MCF 10A (cell line): ENCODE results near the gene FTCDNL1. TPM values are rescaled to one million over a fixed set of nuclear protein-coding genes. Genes with fewer than 3 reads are reported as not detected.

Source experiments
- BruUV-seq: library from RNA; stranded (reverse); fragments of 400-500 nt; replicated peaks from 2 replicates; lab custom pipeline; 2021; lab: Mats Ljungman, UMichigan
- CTCF ChIA-PET: fragments of 300-600 bp; sonication (Branson Sonifier 250); formaldehyde crosslinking; extraction: SDS; loops from one replicate; lab custom pipeline; 2021; ENCODE audit warnings: antibody characterized with exemption, inconsistent platforms; lab: Yijun Ruan, JAX
- POLR2A ChIA-PET: fragments of 300-600, 350-650 bp; sonication (Branson Sonifier 250); formaldehyde crosslinking; extraction: SDS; loops from one replicate; lab custom pipeline; 2020; ENCODE audit warnings: antibody characterized with exemption, inconsistent platforms; lab: Yijun Ruan, JAX
- DNase-seq: peaks from one replicate; pipeline ENCODE4 v3.0.0-alpha.2; 2018; ENCODE audit not compliant: unreplicated experiment
- H3K27ac Mint-ChIP-seq: one replicate; pipeline ENCODE4 v1.8.0; 2022; ENCODE audit warnings: mild to moderate bottlenecking, low read depth, mixed read lengths; ENCODE audit not compliant: unreplicated experiment
- H3K27me3 Mint-ChIP-seq: one replicate; pipeline ENCODE4 v1.8.0; 2022; ENCODE audit warnings: mixed read lengths; ENCODE audit not compliant: insufficient read depth, unreplicated experiment
- H3K36me3 Mint-ChIP-seq: one replicate; pipeline ENCODE4 v1.8.0; 2022; ENCODE audit warnings: mild to moderate bottlenecking, moderate library complexity, mixed read lengths; ENCODE audit not compliant: insufficient read depth, unreplicated experiment
- H3K4me1 Mint-ChIP-seq: one replicate; pipeline ENCODE4 v1.8.0; 2022; ENCODE audit warnings: mixed read lengths; ENCODE audit not compliant: insufficient read depth, unreplicated experiment
- H3K4me3 Mint-ChIP-seq: one replicate; pipeline ENCODE4 v1.8.0; 2022; ENCODE audit warnings: mild to moderate bottlenecking, moderate library complexity, mixed read lengths; ENCODE audit not compliant: unreplicated experiment
- H3K9me3 Mint-ChIP-seq: one replicate; pipeline ENCODE4 v1.8.0; 2022; ENCODE audit warnings: mixed read lengths; ENCODE audit not compliant: unreplicated experiment
- intact Hi-C: fragments of 100-400 bp; cut with micrococcal nuclease; formaldehyde crosslinking; loops from 2 replicates; pipeline ENCODE4 v1.14.1; 2022
- total RNA-seq: library from RNA; stranded (reverse); gene quantifications from 2 replicates; pipeline ENCODE4 v1.2.3, GENCODE V29; 2022
- TF ChIP-seq, protein P1 (sequence below): fragments of 200-600 bp; IDR thresholded peaks from one replicate; pipeline ENCODE4 v1.8.0; 2022; ENCODE audit warnings: antibody characterized with exemption, mild to moderate bottlenecking; ENCODE audit not compliant: unreplicated experiment

FTCDNL1 gene
- total RNA-seq, 1 experiment from 2014 or later, result 1.9 TPM

DNA sequence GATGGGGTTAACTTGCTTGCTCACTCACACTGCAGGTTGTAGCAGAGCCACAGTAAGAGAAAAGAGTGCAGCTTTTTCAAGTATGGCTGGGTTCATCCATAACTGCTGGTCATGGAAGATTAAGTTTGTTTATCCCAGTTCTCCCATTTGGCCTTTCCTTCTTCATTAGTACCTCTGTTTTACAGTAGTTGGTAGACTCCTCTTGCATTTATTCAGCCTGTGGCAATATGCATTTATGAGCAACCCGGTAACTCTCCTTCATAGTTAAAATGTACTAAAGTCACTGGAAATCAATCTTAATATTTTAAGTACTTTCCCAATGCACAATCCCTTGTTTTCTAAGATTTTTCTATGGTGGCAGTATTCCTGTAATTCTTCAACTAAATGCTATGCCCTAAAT, 14.0 kb downstream of the FTCDNL1 start:
- no peaks in the 10 kb centered on the region for H3K9me3 Mint-ChIP-seq
- no peak overlapping the region for H3K4me3 Mint-ChIP-seq
- no peak for DNase-seq
- ChIA-PET POLR2A (no interaction called here), CTCF (no interaction called here)
- intact Hi-C loops, result no loop called here
- peaks cover 6% of the 10 kb centered on the region for H3K4me1 Mint-ChIP-seq
- BruUV-seq, result no TSS peak
- TF ChIP-seq, protein P1, sequence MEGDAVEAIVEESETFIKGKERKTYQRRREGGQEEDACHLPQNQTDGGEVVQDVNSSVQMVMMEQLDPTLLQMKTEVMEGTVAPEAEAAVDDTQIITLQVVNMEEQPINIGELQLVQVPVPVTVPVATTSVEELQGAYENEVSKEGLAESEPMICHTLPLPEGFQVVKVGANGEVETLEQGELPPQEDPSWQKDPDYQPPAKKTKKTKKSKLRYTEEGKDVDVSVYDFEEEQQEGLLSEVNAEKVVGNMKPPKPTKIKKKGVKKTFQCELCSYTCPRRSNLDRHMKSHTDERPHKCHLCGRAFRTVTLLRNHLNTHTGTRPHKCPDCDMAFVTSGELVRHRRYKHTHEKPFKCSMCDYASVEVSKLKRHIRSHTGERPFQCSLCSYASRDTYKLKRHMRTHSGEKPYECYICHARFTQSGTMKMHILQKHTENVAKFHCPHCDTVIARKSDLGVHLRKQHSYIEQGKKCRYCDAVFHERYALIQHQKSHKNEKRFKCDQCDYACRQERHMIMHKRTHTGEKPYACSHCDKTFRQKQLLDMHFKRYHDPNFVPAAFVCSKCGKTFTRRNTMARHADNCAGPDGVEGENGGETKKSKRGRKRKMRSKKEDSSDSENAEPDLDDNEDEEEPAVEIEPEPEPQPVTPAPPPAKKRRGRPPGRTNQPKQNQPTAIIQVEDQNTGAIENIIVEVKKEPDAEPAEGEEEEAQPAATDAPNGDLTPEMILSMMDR, result no peak
- no peak overlapping the region for H3K27ac Mint-ChIP-seq
- no peaks in the 10 kb centered on the region for H3K36me3 Mint-ChIP-seq
- H3K27me3 Mint-ChIP-seq, result peaks cover 34% of the 10 kb centered on the region

- intact Hi-C loops, result no loop called here
- H3K9me3 Mint-ChIP-seq, result no peaks in the 10 kb centered on the region
Measured at GRCh38 chr2:199833525-199833924, 17.5 kb downstream of the FTCDNL1 start.

DNA sequence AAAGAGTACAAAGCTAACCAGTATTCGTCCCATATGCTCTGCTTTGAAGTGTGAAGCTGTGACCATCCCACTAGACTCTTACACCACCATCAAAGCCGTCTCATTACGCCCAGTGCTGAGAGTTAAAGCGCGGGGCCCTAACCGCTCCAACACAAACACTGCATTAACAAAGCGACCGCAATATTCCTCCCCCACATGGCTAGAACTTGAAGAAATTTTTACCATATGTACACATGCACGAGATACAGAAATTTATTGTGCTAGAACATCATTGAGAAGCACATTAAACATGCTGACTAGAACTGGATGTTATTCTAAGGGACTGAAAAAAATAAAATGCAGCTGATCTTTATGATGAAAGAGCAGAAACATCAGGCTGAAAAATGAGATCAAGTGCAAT, 20.5 kb downstream of the FTCDNL1 start:
- DNase-seq, result no peak
- no TSS peak for BruUV-seq
- Mint-ChIP-seq H3K9me3 (no peaks in the 10 kb centered on the region), H3K36me3 (no peaks in the 10 kb centered on the region), H3K4me3 (no peak overlapping the region), H3K27me3 (peaks cover 13% of the 10 kb centered on the region), H3K27ac (no peak overlapping the region), H3K4me1 (no peaks in the 10 kb centered on the region)
- CTCF ChIA-PET, result interaction anchor here (0.7 to 0.8 kb wide), 2 partner anchors 31 to 1533 kb away, joined by 3 to 4 read pairs; no protein-coding TSS in a partner anchor
- POLR2A ChIA-PET, result no interaction called here
- intact Hi-C loops, result no loop called here
- TF ChIP-seq, protein P1, result no peak

More at GRCh38 chr2:199833525-199833924, 17.5 kb downstream of the FTCDNL1 start:
- no peak for DNase-seq
- BruUV-seq, result no TSS peak
- CTCF ChIA-PET, result interaction anchor here (0.6 to 1.6 kb wide), 2 partner anchors 50 to 93 kb away, joined by 3 to 4 read pairs; no protein-coding TSS in a partner anchor
- H3K27ac Mint-ChIP-seq, result no peak overlapping the region
- H3K4me1 Mint-ChIP-seq, result no peaks in the 10 kb centered on the region
- POLR2A ChIA-PET, result no interaction called here
- H3K27me3 Mint-ChIP-seq, result peaks cover 8% of the 10 kb centered on the region
- H3K4me3 Mint-ChIP-seq, result no peak overlapping the region
- TF ChIP-seq, protein P1, result no peak
- H3K36me3 Mint-ChIP-seq, result no peaks in the 10 kb centered on the region

DNA sequence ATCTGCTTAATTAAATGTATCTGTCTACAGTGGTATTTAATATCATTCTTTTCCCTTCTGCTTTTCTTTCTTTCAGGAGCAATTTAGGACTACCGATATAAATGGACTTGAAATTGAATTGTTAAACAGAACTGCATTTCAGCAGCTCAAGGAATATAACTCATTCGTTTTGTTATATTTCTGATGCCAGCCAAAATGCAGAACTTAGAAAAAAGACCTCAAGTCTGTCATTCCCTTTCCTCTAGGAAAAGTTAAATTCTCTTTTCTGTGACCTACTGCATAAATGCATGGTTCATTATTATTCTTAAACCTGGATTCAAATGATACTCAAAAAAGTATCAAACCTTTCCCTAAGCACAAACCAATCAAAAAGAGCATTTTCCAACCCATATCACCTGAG, 21.4 kb downstream of the FTCDNL1 start:
- TF ChIP-seq, protein P1, result no peak
- BruUV-seq, result no TSS peak
- Mint-ChIP-seq H3K4me3 (no peak overlapping the region), H3K27me3 (peaks cover 13% of the 10 kb centered on the region), H3K9me3 (no peaks in the 10 kb centered on the region), H3K36me3 (no peaks in the 10 kb centered on the region), H3K27ac (no peak overlapping the region), H3K4me1 (no peaks in the 10 kb centered on the region)
- POLR2A ChIA-PET, result no interaction called here
- intact Hi-C loops, result no loop called here
- DNase-seq, result no peak
- CTCF ChIA-PET, result no interaction called here
